Stimulated activated memory B cell treated with anti-CD40 and anti-IgM and Interleukin-4, amounts not matched to agents 10 μg/mL and 1 μg/mL and 100 μg/mL, for 72 hours (primary cell): ENCODE measurements around the gene MCUB.

Experiments used
- ATAC-seq: fragments of 150-1000 bp; cut with Tn5 transposase; 2 replicates; pipeline ENCODE4 v1.10.0; 2021
- H3K27ac Mint-ChIP-seq: one replicate; pipeline ENCODE4 v1.8.0; 2022; ENCODE audit warnings: mild to moderate bottlenecking, mixed read lengths
- H3K27me3 Mint-ChIP-seq: one replicate; pipeline ENCODE4 v1.8.0; 2022; ENCODE audit warnings: mixed read lengths
- H3K36me3 Mint-ChIP-seq: one replicate; pipeline ENCODE4 v1.8.0; 2022; ENCODE audit warnings: mixed read lengths
- H3K4me1 Mint-ChIP-seq: one replicate; pipeline ENCODE4 v1.8.0; 2022; ENCODE audit warnings: mixed read lengths
- H3K4me3 Mint-ChIP-seq: one replicate; pipeline ENCODE4 v1.8.0; 2022; ENCODE audit warnings: mild to moderate bottlenecking, moderate library complexity, mixed read lengths
- H3K9me3 Mint-ChIP-seq: one replicate; pipeline ENCODE4 v1.8.0; 2022; ENCODE audit warnings: mixed read lengths

The MCUB gene

DNA sequence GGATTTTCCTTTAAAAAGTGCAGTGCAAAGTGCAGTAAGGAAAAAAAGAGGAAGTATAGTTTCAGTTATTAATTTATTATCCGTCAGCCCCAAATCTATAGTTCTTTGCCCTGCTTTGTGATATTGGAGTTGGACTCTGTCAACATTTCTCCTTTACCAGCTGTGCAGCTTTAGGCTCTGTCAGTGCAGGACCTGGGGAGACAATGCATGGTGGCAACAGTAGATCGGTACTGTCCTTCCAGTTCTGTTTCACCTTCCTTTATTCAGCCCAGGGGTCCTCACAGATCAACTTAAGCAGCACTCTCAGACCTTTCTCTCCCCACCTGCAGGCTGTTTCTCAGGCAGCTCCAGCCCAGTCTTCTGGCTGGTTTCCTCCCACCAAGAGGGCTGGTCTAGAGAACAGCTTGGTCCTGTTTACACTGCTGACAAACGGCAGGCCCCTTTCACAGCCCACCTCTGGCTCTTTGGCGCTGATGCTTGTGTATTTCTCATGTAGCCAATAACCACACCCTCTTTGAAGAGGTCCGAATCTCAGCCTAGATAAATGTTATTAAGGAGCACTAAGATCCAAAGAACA is 71.6 kb downstream of the MCUB start:
- H3K27me3 Mint-ChIP-seq: no peaks in the 10 kb centered on the region
- peaks cover 26% of the 10 kb centered on the region for H3K4me1 Mint-ChIP-seq
- peak overlapping the region; percentile 63 for H3K27ac Mint-ChIP-seq
- H3K36me3 Mint-ChIP-seq: peaks cover 34% of the 10 kb centered on the region
- ATAC-seq: no peak
- H3K9me3 Mint-ChIP-seq: peaks cover 7% of the 10 kb centered on the region
- H3K4me3 Mint-ChIP-seq: no peak overlapping the region

DNA sequence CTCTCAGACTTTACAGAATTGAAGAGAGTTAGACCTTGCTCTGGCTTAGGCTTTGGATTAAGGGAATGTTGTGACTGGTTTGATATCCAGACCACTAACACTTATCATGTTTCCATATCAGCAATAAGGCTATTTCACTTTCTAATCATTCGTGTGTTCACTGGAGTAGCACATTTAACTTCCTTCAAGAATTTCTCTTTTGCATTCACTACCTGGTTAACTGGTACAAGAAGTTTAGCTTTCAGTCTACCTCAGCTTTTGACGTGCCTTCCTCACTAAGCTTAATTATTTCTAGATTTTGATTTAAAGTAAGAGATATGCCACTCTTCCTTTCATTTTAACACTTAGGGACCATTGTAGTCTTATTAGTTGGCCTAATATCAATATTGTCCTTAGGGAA is 80.6 kb downstream of the MCUB start:
- peaks cover 31% of the 10 kb centered on the region for H3K4me1 Mint-ChIP-seq
- peak overlapping the region; percentile 38 for H3K27ac Mint-ChIP-seq
- no peak for ATAC-seq
- peaks cover 11% of the 10 kb centered on the region for H3K9me3 Mint-ChIP-seq
- no peak overlapping the region for H3K4me3 Mint-ChIP-seq
- no peaks in the 10 kb centered on the region for H3K27me3 Mint-ChIP-seq
- H3K36me3 Mint-ChIP-seq: peaks cover 37% of the 10 kb centered on the region

DNA sequence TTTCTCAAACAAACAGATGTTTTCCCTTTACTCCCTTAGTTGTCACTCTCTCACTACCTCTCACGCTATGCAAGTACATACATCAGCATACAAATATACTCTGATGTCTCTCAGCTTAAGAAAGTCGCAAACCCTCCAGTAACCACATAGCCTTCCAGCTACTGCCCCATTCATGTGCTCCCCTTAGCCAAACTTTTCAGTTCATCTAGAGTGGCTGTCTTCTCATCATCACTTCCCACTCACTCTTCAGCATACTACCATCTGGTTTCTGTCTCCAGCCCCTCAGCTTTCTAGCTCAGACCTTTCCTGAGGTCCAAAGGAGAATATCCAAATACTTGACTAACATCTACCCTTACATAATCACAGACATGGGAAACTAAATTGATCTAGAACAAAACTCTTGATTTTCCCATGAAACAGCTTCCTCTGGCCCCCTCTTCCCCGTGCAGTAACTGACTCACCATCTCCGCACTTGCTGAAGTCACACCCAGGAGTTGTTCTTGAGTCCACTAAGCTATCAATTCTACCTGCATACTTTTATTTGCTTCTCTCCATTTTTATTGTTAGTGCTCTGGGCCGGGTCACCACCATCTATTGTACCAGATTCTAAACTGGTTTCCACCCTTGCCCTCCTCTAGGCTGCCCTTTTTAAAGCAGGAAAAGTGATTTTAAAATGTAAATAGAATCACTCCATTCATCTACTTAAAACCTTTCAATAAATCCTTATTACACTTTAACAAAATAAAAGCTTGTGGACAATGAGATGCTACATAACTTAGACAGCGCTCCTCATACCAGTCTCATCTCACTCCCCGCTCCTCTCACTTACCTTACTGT is 86.0 kb downstream of the MCUB start:
- Mint-ChIP-seq H3K4me3 (no peak overlapping the region), H3K9me3 (peaks cover 5% of the 10 kb centered on the region), H3K36me3 (peaks cover 18% of the 10 kb centered on the region), H3K27me3 (no peaks in the 10 kb centered on the region), H3K4me1 (peaks cover 15% of the 10 kb centered on the region), H3K27ac (no peak overlapping the region)
- no peak for ATAC-seq

DNA sequence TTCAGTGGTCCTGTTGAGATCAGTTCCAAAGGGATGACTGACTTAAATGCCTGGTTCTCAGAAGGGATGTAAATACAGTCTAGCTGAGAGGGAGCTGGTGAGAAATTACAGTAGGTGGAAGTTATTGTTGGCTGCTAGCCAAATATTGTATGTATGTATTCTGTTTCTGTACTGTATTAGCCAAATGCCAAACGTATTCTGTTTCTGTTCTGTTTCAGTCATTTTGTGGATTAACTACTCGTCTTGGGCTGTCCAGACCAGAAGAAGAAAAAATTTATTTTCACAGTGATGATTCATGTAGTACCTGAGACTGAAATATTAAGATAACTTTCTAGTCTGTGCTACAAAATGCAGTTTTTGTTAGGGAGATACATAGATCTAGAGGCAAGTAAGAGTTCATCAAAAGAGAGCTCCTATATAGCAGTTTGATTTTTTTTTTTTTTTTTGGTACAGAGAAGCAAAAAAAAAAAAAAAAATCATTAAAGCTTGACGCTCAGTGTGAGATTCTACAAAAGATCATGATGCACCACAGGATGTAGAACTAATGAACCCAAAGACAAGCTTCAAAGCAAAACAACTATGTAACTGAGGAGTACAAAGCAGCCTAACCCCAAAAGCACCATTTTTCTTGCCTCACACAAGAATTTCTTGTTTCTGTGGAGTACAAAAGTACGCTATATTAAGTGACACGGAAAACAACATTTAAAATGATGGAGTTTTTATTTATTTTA is 88.4 kb downstream of the MCUB start:
- H3K4me1 Mint-ChIP-seq: peaks cover 20% of the 10 kb centered on the region
- ATAC-seq: peak; percentile 62

DNA sequence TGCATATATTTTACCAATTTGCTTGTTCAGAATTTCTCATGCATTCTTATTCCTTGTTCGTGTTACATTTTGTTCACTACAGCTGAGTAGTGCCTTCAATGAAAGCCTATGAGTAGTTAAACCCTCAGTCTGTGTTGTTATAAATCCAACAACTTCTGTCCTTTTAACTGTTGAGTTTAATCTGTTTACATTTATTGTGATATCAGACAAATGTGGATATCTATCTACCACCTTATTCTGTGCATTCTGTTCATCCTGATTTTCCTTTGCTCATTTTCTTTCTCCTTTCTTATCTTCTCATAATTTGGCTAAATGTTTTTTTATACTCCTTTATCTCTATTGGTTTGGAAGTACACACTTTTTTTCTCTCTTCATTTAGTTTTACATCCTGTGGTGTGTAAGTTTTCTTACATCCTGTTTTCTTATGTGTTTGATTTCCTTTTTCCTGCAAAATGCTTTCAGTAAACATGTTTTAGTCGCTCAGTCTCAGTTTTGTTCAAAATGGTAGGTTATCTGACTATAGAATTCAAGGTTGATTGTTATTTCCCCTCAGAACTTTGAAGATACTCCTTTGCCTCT is 89.0 kb downstream of the MCUB start:
- peaks cover 31% of the 10 kb centered on the region for H3K36me3 Mint-ChIP-seq
- ATAC-seq: no peak
- H3K4me3 Mint-ChIP-seq: no peak overlapping the region
- H3K9me3 Mint-ChIP-seq: peaks cover 13% of the 10 kb centered on the region
- H3K27ac Mint-ChIP-seq: peak overlapping the region; percentile 43
- peaks cover 20% of the 10 kb centered on the region for H3K4me1 Mint-ChIP-seq
- no peaks in the 10 kb centered on the region for H3K27me3 Mint-ChIP-seq

More for the DNA sequence above, 88.4 kb downstream of the MCUB start:
- Mint-ChIP-seq H3K4me3 (no peak overlapping the region), H3K27ac (peak overlapping the region; percentile 43), H3K36me3 (peaks cover 31% of the 10 kb centered on the region), H3K9me3 (peaks cover 13% of the 10 kb centered on the region), H3K27me3 (no peaks in the 10 kb centered on the region)

- Mint-ChIP-seq H3K4me3 (no peak overlapping the region), H3K36me3 (peaks cover 31% of the 10 kb centered on the region), H3K27ac (no peak overlapping the region), H3K4me1 (peaks cover 20% of the 10 kb centered on the region), H3K9me3 (peaks cover 13% of the 10 kb centered on the region), H3K27me3 (no peaks in the 10 kb centered on the region)
- peak; percentile 62 for ATAC-seq
Observed at GRCh38 chr4:109649872-109650271, 89.8 kb downstream of the MCUB start.

DNA sequence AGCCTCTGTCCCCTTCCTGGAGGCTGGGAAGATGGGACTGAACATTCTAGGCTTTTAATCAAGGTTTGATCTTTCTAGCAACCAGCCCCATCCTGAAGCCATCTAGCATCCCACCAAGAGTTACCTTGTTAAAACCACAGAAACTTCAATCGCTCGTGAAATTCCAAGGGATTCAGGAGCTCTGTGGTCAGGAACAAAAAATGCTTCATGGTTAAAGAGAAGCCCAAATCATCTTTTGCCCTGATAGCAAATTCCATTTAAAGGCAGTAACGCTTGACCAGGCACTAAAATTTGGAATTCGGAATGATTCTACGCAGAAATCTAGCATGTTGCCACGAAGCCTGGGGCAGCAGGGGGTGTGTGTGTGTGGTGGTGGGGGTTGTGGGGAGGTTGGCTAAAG is 95.3 kb downstream of the MCUB start:
- Mint-ChIP-seq H3K4me3 (no peak overlapping the region), H3K27me3 (no peaks in the 10 kb centered on the region), H3K27ac (no peak overlapping the region), H3K36me3 (peaks cover 16% of the 10 kb centered on the region), H3K4me1 (peaks cover 5% of the 10 kb centered on the region), H3K9me3 (peaks cover 8% of the 10 kb centered on the region)
- no peak for ATAC-seq

GRCh38 chr4:109657854-109658418 is 97.9 kb downstream of the MCUB start:
- Mint-ChIP-seq H3K9me3 (no peaks in the 10 kb centered on the region), H3K4me1 (no peaks in the 10 kb centered on the region), H3K27me3 (no peaks in the 10 kb centered on the region), H3K4me3 (no peak overlapping the region), H3K36me3 (peaks cover 7% of the 10 kb centered on the region), H3K27ac (no peak overlapping the region)
- no peak for ATAC-seq

GRCh38 chr4:109658871-109659410 is 98.9 kb downstream of the MCUB start:
- Mint-ChIP-seq H3K36me3 (peaks cover 14% of the 10 kb centered on the region), H3K4me3 (no peak overlapping the region), H3K27ac (no peak overlapping the region), H3K27me3 (no peaks in the 10 kb centered on the region), H3K9me3 (no peaks in the 10 kb centered on the region), H3K4me1 (no peaks in the 10 kb centered on the region)
- no peak for ATAC-seq

DNA sequence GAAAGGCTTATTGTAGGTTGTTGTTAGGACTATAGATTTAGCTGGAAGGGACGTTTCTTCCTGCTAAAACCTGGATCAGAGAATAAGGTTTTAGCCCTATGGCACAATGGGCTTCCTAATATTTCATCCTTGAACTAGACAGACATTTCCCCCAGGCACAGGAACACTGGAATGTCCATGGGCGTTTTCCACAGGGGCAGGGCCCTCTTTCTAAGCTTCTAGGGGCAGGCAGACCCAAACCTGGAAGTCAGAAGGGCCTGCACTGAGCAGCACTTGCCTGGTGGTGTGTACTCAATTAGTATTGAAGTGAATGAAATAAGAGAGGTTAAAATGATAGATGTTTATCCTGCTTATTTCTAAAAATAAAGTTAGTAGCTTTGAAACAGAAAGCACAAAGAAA is 102.1 kb downstream of the MCUB start:
- Mint-ChIP-seq H3K27ac (no peak overlapping the region), H3K36me3 (peaks cover 28% of the 10 kb centered on the region), H3K9me3 (no peaks in the 10 kb centered on the region), H3K4me3 (no peak overlapping the region), H3K27me3 (no peaks in the 10 kb centered on the region), H3K4me1 (peaks cover 6% of the 10 kb centered on the region)
- no peak for ATAC-seq

DNA sequence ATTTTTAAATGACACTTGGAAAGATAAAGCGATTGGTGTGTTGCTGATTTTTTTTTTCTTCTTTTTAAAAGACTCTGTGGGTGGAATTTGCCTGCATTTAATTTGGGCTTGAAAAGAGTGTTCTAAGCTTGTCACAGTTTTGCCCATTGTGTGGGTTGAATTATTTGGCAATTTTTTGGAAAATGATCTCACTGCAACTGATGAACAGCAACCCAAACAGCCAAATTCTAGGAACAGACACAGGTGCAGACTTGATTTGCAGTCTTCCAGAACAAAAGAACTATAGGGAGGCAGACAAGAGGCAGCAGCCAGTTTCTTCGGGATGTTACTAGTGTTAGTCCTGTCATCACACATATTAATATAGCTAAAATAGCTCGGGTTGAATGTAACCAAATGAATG is 102.7 kb downstream of the MCUB start:
- Mint-ChIP-seq H3K4me3 (no peak overlapping the region), H3K9me3 (no peaks in the 10 kb centered on the region), H3K27ac (no peak overlapping the region), H3K27me3 (no peaks in the 10 kb centered on the region), H3K4me1 (peaks cover 6% of the 10 kb centered on the region), H3K36me3 (peaks cover 28% of the 10 kb centered on the region)
- ATAC-seq: no peak

- no peak for ATAC-seq
- Mint-ChIP-seq H3K9me3 (no peaks in the 10 kb centered on the region), H3K4me1 (peaks cover 16% of the 10 kb centered on the region), H3K4me3 (no peak overlapping the region), H3K27me3 (no peaks in the 10 kb centered on the region), H3K36me3 (peaks cover 51% of the 10 kb centered on the region), H3K27ac (no peak overlapping the region)
Observed at GRCh38 chr4:109665783-109666485, 105.9 kb downstream of the MCUB start.

DNA sequence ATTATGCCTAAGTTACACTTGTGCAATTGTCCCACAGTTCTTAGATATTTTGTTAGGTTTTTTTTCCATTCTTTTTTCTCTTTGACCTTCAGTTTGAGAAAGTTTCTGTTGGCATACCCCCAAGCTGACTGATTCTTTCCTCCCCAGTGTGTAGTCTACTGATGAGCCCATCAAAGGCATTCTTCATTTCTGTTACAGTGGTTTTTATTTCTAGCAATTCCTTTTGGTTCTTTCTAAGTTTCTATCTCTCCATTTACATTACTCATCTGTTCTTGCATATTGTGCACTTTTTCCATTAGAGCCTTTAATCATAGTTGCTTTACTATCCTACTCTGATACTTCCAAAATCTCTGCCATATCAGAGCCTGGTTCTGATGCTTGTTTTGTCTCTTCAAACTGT is 111.3 kb downstream of the MCUB start:
- H3K4me3 Mint-ChIP-seq: no peak overlapping the region
- H3K27ac Mint-ChIP-seq: no peak overlapping the region

DNA sequence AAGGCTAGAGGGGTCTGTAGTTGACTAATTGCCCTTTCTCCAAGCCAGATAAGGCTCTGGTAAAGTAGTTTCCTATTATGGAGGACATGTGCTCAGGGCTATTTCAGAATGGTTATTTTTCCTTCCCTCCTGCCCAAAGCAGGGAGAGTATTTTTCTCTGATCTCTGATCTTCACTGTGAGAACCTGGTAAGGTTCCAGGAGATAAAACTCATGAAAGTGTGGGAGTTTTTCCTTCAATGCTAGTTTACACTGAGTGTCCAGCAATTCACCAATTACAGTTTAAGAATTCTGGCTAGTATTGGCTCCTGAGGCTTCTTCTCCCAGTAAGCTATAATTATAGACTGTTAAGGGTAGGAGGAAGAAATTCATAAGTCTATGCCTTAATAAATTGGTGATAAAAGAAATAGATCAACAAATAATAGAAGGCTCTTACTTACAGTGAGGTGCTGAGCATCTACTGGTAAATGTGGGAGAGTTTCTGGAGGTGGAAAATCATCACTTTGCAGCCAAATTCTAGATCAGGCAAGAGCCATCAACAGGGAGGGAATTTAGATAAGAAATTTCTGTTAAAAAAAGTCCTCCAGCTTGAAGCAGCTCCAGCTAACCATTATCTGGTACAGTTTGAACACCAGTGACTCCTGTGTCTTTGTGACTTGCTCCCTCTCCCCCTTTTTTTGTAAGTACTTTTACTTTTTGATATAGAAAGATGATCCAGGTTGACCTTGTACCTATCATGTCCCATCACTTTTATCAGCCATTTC is 112.3 kb downstream of the MCUB start:
- peaks cover 6% of the 10 kb centered on the region for H3K9me3 Mint-ChIP-seq
- H3K27ac Mint-ChIP-seq: no peak overlapping the region
- peaks cover 10% of the 10 kb centered on the region for H3K4me1 Mint-ChIP-seq
- no peak overlapping the region for H3K4me3 Mint-ChIP-seq
- no peaks in the 10 kb centered on the region for H3K27me3 Mint-ChIP-seq
- no peak for ATAC-seq
- H3K36me3 Mint-ChIP-seq: peaks cover 47% of the 10 kb centered on the region

More for the DNA sequence above, 111.3 kb downstream of the MCUB start:
- no peak for ATAC-seq
- Mint-ChIP-seq H3K36me3 (peaks cover 47% of the 10 kb centered on the region), H3K27me3 (no peaks in the 10 kb centered on the region), H3K4me1 (peaks cover 10% of the 10 kb centered on the region), H3K9me3 (peaks cover 6% of the 10 kb centered on the region)
